GM20000 (cell line): ENCODE data around the gene IQCK.

ENCODE experiments used
- DNase-seq: peaks from one replicate; pipeline ENCODE4 v3.0.0; 2012; ENCODE audit warnings: low spot score
- CTCF ChIP-seq: IDR thresholded peaks from 2 replicates; pipeline ENCODE4 v1.5.1; 2012; ENCODE audit warnings: mild to moderate bottlenecking, control low read depth; ENCODE audit errors: extremely low read depth, missing control alignments

Gene IQCK

GRCh38 chr16:19722981-19723380, 4.9 kb downstream of the IQCK start:
- TF ChIP-seq CTCF, result no peak
- DNase-seq, result no peak

GRCh38 chr16:19728636-19728965, 10.5 kb downstream of the IQCK start:
- TF ChIP-seq CTCF, result no peak
- no peak for DNase-seq

- no peak for TF ChIP-seq CTCF
- no peak for DNase-seq
Measured at GRCh38 chr16:19733551-19733950, 15.5 kb downstream of the IQCK start.

DNA sequence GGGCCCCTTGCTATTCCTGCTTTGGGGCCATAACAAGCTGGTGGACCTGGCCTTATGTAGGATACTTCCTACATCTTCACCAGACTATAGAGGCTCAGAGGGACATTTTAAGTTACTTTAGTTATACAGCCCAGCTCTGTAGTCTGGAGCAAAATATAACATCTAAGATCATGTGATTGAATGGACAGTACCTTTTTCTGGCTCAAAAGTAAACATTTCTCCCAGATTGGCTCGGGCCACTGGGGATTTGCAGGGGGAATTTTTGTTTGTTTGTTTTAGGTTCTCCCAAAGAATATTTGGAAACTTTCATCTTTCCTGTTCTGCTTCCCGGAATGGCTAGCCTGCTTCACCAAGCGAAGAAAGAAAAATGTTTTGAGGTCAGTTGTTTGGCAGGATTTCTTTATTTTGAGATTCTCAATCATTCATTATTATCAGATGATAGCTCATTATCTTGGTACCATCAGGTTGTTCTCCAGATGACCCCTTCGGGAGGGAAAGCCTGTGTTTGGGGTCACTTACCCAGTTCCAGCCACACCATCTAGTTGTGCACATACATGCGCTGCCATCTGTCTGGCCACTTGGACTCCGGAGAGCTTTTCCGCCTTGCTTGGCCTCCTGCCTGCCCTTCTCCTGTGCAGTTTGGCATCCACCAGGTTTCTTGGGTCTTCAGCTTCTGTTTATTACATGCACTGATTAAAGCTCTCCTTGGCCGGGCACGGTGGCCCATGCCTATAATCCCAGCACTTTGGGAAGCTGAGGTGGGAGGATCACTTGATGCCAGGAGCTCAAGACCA, 17.2 kb downstream of the IQCK start:
- TF ChIP-seq CTCF, result no peak
- no peak for DNase-seq

- TF ChIP-seq CTCF, result no peak
- DNase-seq, result no peak
Measured at GRCh38 chr16:19737306-19738038, 19.4 kb downstream of the IQCK start.

DNA sequence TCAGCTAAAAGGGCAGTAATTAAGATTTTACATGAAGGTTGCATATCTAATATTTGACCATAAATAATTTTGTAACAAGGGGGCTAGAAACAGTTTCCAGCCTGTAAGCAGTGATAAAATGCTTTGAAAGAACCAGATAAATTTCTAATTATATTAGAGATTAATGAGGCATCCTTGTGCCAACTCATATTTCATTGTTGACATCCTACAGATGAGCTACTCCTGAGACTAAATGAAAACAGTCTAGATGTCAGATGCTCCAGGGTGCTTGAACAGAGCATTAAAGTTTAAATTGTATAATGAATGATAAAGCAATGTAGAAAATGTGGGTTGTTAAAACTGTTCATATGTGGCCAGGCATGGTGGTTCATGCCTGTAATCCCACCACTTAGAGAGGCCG, 23.3 kb downstream of the IQCK start:
- DNase-seq, result no peak
- TF ChIP-seq CTCF, result no peak

DNA sequence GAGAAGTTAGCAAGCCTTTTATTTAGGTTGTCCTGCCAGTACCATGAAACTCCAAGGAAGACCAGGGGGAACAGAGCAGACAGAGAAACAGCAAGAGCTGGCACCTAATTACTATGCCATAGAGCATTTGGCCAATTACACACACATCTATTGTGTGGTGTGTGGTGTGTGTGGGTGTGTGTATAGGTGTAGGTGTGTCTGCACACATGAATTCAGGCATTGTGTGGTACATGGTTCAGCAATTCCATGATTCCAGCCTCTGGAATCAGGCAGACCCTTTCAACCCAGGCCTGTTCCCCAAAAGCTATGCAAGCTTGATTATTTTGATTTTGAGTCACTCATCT, 25.7 kb downstream of the IQCK start:
- DNase-seq, result no peak
- no peak for TF ChIP-seq CTCF
